Measurements from ENCODE around the gene ARHGAP24.

DNA sequence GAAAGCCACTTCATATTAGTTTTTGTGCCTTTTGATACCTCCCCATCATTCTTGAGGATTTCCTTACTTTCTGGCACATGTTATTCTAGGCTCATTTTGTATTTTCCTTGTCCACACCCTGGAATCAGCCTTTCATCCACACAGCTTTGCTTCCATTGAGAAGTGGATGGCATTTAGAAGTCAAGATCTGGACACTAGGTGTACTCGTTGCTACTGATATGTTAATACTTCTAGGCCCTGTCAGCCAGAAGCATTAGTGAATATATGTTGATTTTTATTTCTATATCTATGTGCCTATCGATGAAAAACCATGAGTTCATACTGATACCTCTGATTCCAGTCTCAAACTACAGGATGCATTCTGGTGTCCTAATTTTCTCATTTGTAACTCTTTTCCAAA is 73.2 kb downstream of the ARHGAP24 start:
- TF ChIP-seq, protein P1, sequence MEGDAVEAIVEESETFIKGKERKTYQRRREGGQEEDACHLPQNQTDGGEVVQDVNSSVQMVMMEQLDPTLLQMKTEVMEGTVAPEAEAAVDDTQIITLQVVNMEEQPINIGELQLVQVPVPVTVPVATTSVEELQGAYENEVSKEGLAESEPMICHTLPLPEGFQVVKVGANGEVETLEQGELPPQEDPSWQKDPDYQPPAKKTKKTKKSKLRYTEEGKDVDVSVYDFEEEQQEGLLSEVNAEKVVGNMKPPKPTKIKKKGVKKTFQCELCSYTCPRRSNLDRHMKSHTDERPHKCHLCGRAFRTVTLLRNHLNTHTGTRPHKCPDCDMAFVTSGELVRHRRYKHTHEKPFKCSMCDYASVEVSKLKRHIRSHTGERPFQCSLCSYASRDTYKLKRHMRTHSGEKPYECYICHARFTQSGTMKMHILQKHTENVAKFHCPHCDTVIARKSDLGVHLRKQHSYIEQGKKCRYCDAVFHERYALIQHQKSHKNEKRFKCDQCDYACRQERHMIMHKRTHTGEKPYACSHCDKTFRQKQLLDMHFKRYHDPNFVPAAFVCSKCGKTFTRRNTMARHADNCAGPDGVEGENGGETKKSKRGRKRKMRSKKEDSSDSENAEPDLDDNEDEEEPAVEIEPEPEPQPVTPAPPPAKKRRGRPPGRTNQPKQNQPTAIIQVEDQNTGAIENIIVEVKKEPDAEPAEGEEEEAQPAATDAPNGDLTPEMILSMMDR (IDR thresholded peaks at IDR 0.05; ENCODE audit: poor library complexity) = no peak
- TF ChIP-seq EZH2phosphoT487 (IDR thresholded peaks at IDR 0.05; ENCODE audit: low read depth, severe bottlenecking, unreplicated experiment) (no peak), EZH2 (IDR thresholded peaks at IDR 0.05; ENCODE audit: borderline replicate concordance) (no peak)
